GM18861 (cell line): ENCODE data around the gene KANSL3.
"Not testable (repeated sequence)": the region's sequence is repeated elsewhere in the genome, so short reads cannot be mapped to it uniquely, and the experiment has no call there.

Experiments
- ATAC-seq: cut with Tn5 transposase; IDR thresholded peaks from one replicate; pipeline ENCODE4 v1.9.1; 2021; ENCODE audit not compliant: unreplicated experiment

The KANSL3 gene

DNA sequence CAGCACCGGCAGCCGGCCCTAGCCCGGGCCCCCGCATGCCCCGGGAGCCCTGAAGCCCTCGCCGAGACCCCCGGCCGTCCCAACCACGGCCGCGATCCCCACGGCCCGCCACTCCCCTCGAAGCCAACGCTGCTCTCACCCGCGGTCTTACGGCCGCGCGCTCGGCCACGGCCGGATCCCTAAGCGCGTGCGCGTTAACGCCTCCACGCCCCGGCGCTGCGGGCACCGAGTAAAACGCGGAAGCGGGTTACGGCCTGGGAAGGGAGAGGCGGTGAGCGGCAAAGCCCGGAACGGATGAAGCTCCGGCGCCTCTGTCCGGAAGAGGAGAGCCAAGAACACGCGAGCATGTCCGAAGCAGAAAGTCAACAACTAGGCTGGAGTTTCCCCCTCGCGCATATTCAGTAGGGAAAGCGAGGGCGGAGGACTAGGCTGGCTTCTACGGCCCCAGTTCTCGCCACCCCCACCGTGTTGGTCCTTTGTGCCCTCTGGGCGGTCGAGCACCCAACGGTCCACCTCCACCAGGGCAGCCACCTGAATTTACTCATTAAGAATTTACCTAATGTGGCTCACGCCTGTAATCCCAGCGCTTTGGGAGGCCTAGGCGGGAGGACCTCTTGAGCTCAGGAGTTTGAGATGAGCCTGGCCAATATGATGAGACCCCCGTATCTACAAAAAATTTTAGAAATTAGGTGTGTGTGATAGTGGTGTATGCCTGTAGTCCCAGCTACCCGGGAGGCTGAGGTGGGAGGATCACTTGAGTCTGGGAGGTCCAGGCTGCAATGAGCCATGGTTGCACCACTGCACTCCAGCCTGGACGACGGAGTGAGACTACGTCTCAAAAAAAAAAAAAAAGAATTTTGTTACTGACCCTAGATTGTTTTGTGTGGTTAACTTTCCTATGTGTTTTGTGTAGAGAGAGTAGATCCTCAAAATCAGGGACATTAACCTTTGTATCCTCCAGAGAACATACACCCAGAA lies at the start of gene KANSL3:
KANSL3 (minus strand) TSS at position 169 of the 978 bp plus-strand sequence. CDS start 1,177 bp downstream, outside the sequence.
- ATAC-seq = peak; percentile 72

DNA sequence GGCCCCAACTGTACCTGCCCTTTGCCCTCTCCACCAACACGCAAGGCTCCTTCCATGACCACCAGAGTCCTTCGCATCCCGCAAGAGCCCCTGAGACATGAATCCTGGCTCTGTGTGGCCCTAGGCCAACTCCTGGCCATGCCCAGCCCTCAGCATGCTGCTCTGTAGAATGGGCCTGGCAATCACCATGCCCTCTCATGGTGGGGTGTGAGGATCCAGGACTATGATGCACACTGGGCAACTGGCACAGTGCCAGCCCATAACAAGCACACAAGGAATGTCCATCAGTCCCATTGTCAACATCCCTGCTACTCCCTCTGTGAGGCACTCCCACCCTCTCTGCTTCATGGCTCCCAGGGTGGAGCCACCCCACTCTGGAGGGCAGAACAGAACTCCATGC lies 49.2 kb upstream of the KANSL3 start:
- no peak for ATAC-seq

- no peak for ATAC-seq
Observed at GRCh38 chr2:96685577-96686459, 47.7 kb upstream of the KANSL3 start.

- no peak for ATAC-seq
Observed at GRCh38 chr2:96684883-96685576, 46.9 kb upstream of the KANSL3 start.

DNA sequence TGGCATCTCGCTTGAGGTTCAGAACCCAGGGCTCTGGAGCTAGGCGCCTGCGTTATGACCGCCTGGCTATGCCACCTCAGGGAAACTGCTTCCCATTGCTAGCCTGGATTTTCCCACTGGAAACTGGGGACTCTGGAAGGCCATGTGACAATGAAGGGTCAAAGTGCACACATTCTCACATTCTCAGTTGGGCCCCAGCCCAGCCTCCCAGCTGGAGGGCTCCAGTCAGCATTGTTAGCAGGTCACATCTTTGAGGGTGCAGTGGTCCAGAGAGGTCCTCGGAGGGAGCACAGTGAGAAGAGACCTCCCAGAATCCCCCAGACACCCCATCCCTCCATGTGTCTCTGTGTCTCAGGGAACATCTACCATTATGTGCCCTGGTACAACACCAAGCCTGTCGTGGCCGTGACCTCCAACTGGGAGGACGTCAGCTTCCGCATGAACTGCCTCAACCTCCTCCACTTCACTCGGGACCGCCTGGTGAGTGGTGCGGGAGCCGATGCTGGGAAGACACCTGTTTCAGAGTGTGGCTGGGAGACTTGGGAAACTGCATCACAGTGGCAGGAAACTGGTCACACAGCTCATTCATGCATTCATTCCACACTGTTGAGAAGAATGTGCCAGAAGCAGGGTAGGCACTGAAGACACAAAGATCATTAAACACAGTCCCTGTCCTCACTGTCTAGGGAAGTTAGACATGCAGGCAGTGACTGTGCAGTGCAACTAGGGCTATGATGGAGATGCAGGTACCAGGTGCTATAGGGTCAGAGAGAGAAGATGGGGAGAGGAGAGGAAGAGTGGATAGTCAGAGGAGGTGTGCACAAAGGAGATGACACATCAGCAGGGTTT lies 46.1 kb upstream of the KANSL3 start:
- ATAC-seq = no peak

DNA sequence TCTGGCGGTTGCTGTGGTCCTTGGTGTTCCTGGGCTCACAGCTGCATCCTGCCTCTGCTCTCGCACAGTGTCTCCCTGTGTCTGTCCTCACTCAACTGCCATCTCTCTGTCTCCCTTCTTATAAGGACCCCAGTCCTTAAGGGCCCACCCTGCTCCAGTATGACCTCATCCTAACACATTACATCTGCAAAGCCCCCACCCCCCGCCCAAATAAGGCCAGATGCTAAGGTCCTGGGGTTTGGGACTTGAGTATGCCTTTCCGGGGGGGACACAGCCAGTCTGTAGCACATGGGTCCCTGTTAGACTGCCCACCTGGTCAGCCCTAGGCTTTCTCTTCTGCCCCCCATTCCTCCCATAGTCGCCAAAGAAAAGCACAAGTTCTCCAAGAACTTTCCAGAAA lies 45.2 kb upstream of the KANSL3 start:
- no peak for ATAC-seq

GRCh38 chr2:96681540-96681939 lies 43.4 kb upstream of the KANSL3 start:
- no peak for ATAC-seq

- ATAC-seq = no peak
Observed at GRCh38 chr2:96680561-96681141, 42.5 kb upstream of the KANSL3 start.

GRCh38 chr2:96679848-96680247 lies 41.7 kb upstream of the KANSL3 start:
- ATAC-seq = no peak

GRCh38 chr2:96669539-96670215 lies 31.6 kb upstream of the KANSL3 start:
- ATAC-seq = no peak

- no peak for ATAC-seq
Observed at GRCh38 chr2:96668771-96669170, 30.7 kb upstream of the KANSL3 start.

DNA sequence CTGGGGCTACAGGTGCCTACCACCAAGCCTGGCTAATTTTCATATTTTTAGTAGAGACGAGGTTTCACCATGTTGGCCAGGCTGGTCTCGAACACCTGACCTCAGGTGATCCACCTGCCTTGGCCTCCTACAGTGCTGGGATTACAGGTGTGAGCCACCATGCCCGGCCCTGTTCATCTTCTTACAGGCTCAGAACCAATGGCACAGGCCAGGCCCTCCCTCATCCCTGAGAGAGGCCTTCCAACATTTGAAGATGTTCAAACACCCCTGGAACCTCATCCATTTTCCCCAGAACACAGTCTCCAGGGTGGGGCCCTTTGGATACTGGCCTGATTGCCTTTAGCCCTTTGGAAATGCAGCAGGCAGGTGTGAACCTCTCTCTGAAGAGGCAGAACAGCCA lies 27.6 kb upstream of the KANSL3 start:
- ATAC-seq = not testable (repeated sequence)

DNA sequence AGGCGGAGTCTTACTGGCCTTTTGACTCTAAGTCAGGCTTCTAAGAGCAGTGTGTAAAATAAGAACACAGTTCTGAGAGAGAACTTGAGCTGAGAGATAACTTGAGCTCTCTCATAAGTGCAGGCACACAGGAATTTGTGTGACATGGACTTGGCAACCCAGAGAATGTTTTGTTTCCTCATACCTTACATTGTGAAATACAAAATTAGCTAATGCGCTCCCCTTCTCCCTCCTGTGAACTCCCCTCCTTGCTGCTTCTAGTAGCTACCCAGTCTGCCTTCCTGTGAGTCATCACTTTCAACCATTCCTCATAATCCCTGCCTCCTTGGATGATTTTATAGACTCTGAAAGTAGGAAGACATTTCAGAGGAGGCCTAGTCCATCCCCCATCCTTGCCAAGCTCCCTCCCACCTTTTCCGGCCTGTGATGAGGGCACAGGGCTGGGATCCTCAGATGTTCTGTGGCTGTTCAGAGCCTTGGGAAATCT lies 27.0 kb upstream of the KANSL3 start:
- no peak for ATAC-seq

DNA sequence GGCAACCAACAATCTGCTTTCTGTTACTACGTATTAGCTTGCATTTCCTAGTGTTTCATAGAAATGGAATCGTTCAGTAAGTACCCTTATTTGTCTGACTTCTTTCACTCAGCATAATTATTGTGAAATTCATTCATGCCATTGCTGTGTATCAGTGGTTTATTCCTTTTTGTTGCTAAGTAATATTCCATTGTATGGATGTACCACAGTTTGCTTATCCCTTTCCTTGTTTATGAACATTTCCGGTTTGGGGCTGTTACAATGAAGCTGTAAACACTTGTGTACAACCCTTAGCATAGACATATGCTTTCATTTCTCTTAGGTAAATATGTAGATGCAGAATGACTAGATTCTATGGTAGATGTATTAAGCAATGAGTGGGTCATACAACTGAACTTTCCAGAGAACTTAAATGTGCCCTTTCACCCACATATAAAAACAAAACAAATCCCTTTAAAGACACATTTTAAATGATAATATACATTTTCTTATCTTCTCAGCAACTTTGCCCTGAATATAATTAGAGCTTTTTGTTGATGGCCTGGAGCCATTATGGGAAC lies 26.3 kb upstream of the KANSL3 start:
- ATAC-seq = no peak

GRCh38 chr2:96663829-96664228 lies 25.7 kb upstream of the KANSL3 start:
- no peak for ATAC-seq

- no peak for ATAC-seq
Observed at GRCh38 chr2:96663177-96663576, 25.1 kb upstream of the KANSL3 start.

GRCh38 chr2:96662360-96662759 lies 24.2 kb upstream of the KANSL3 start:
- no peak for ATAC-seq

GRCh38 chr2:96661324-96661723 lies 23.2 kb upstream of the KANSL3 start:
- no peak for ATAC-seq

DNA sequence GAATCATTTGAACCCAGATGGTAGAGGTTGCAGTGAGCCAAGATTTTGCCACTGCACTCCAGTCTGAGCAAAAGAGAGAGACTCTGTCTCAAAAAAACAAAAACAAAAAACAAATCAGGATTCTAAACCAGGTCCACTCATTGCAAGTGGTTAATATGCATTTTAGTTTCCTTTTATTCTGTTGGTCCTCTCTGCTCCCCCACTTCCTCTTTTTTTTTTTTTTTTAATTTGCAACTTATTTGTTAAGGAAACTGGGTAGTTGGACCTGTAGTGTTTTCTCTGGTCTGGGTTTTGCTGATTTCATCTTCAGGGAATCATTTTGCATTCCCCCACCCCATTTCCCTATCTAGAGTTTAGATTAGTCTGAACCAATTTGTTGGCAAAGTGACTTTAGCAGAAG lies 18.4 kb upstream of the KANSL3 start:
- no peak for ATAC-seq
